Ishikawa (cell line): ENCODE measurements around the gene GRM1.

ENCODE experiments used
- ZBTB7A ChIP-seq: IDR thresholded peaks from 2 replicates; pipeline ENCODE4 v1.6.1; 2012; ENCODE audit warnings: low read depth
- TF ChIP-seq, protein P1 (sequence below): IDR thresholded peaks from 2 replicates; pipeline ENCODE4 v1.6.1; 2012; ENCODE audit warnings: low read depth, mild to moderate bottlenecking
- TF ChIP-seq, protein P2 (sequence below): IDR thresholded peaks from 2 replicates; pipeline ENCODE4 v1.6.1; 2012

DNA sequence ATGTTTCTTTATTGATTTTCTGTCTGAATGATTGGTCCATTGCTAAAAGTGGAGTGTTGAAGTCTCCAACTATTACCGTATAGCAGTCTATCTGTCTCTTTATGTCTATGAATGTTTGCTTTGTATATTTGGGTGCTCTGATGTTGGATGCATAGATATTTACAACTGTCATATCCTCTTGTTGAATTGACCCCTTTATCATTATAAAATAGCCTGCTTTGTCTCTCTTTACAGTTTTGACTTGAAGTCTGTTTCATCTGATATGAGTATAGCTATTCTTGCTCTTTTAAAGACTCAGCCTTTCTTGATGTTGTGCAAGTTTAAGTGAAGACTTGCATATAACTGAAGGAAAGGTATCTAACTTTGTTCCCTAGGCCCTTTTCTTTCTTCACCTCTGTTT is 341.0 kb downstream of the GRM1 start:
- TF ChIP-seq, protein P1, sequence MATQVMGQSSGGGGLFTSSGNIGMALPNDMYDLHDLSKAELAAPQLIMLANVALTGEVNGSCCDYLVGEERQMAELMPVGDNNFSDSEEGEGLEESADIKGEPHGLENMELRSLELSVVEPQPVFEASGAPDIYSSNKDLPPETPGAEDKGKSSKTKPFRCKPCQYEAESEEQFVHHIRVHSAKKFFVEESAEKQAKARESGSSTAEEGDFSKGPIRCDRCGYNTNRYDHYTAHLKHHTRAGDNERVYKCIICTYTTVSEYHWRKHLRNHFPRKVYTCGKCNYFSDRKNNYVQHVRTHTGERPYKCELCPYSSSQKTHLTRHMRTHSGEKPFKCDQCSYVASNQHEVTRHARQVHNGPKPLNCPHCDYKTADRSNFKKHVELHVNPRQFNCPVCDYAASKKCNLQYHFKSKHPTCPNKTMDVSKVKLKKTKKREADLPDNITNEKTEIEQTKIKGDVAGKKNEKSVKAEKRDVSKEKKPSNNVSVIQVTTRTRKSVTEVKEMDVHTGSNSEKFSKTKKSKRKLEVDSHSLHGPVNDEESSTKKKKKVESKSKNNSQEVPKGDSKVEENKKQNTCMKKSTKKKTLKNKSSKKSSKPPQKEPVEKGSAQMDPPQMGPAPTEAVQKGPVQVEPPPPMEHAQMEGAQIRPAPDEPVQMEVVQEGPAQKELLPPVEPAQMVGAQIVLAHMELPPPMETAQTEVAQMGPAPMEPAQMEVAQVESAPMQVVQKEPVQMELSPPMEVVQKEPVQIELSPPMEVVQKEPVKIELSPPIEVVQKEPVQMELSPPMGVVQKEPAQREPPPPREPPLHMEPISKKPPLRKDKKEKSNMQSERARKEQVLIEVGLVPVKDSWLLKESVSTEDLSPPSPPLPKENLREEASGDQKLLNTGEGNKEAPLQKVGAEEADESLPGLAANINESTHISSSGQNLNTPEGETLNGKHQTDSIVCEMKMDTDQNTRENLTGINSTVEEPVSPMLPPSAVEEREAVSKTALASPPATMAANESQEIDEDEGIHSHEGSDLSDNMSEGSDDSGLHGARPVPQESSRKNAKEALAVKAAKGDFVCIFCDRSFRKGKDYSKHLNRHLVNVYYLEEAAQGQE, result no peak
- TF ChIP-seq ZBTB7A, result no peak
- TF ChIP-seq, protein P2, sequence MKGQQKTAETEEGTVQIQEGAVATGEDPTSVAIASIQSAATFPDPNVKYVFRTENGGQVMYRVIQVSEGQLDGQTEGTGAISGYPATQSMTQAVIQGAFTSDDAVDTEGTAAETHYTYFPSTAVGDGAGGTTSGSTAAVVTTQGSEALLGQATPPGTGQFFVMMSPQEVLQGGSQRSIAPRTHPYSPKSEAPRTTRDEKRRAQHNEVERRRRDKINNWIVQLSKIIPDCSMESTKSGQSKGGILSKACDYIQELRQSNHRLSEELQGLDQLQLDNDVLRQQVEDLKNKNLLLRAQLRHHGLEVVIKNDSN, result no peak
